HG03159 (cell line): ENCODE measurements around the gene CMYA5.

Experiments
- ATAC-seq: cut with Tn5 transposase; IDR thresholded peaks from one replicate; pipeline ENCODE4 v1.9.1; 2021; ENCODE audit warnings: mild to moderate bottlenecking, moderate library complexity; ENCODE audit not compliant: unreplicated experiment

CMYA5 gene

GRCh38 chr5:79834098-79834753 lies 144.6 kb downstream of the CMYA5 start:
- ATAC-seq: no peak

DNA sequence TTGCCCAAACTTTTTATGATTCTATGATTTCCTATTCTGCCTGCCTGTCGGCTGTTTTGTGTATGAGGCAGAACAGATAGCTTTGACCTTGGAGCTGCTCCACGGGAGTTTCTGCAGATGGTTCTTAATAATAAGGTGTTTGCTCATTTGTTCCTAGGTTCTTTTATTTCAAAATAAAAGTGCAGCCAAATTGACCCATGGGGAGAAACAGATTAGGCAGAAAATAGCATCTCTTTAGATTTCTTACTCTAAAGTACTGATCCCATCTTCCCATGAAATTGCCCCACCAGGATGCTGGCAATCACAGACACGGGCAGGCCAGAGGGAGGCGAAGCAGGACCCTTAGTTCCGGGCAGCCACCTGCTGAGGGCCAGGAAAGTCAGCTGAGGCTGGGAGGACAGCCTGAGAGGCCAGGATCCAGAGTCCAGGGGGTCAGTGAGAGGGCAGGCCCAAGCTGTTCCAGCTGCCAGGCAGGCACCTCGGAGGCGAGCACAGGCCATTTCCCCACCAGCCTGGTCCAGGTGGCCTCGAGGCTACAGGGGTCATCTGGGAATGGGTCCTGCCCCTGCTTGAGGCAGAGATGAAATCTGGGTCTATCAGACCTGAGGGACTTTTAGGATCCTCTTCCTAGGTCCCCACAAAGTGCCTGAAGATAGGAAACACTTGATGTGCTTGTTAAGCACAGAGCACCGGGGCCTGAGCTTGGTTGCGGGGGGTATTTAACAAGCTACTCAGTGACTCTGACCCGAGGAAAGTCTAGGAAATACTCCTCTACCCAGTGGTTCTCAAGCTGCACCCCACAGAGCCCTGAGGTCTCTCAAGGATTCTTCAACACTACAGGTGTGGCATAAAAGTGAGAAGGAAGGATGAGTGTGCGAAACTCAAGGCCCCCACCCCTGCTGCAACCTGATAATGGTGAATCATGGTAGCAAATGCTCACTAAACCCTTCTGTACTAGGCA lies 145.4 kb downstream of the CMYA5 start:
- no peak for ATAC-seq

DNA sequence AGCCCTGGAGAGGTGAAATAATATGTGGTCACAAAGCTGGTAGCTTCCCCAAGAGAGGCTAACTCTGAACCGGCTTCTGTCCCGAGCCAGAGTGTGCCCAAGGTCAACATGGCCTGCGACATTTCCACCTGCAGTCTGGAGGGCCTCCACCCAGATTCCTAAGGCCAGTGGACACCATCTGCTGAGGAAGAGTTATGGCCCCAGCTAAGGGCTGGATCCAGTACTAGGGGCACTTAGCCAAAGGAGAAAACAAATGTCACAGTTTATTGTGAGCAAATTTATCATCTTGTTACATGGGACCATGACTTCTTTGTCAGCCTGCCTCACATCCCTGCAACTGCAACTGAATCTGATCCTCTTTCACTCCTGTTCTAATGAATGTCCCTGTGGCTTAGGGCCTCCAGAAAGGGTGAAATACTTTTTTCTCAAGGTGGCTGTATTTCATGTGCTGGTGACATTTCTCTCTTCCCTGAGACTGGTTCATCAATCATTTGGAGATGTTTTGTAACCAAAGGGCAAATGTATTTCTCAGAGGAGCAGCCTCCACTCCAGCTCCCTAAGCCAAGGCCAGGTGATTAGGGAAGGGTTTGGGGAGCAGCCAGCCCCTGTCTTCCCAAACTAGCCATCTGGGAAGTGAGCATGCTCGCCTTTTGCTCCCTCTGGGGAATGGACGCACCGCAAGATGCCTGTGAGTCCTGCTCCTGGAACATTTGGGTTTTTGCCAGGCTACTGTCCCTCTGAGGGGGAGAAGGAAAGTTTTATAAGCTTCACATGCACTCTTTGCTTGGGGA lies 148.3 kb downstream of the CMYA5 start:
- no peak for ATAC-seq

DNA sequence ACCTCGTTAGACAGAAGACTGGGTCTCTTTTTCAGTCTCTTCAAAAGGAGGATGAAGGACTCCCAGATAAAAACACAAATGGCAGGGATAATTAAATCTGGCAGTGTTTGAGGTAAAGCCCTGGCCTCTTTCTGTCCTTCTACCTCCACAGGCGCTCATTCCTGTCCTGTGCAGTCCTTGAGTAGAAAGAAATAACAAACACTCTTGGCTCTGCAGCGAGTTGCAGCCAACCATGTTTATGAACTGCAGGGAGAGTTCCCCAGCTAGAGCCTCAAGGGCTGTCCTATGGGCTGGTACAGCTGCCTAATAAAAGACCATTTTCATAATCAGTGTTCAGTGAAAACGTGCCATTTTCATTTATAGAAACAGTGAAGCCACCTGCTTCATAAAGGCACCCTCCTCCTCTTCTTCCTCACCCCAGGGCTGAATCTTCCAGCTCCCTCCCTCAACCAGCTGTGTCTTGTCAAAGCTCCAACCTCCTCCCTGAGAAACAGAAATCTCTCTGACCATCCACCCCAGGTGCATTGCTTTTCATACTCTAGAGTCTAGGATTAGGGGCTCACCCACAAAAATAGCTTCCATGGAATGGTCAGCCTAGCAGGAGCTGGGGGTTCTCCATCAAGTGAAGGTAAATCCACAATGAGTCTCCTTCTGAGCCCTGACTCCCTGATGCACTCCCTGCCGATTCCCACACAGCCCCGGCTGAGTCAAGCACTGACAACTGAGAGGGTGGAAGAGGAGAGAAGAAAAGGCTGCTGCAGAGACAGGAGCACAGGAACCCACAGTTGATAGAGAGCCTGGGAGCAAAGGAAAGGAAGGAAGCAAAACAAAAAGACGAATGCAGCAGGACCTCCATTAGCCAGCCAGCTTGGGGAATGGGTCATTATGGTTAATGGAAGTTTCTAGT lies 150.7 kb downstream of the CMYA5 start:
- ATAC-seq: no peak

DNA sequence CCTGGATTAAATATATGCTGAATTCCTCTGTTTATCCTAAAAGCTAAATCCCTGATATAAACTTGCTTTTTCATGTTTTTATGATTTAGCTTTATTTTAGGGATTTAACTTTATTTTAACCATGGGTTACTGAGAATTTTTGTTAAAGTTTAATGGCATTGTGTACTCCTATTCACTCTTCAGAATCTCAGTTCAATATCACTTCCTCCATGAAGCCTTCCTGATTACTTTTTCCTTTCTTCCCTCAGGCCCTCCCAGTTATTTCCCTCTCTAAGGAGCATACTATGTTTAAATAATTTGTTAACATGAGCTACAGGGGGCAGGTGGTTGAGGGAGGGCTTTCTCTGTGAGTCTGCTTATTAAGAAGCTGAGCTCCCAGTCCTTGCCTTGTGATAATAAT lies 151.5 kb downstream of the CMYA5 start:
- no peak for ATAC-seq

DNA sequence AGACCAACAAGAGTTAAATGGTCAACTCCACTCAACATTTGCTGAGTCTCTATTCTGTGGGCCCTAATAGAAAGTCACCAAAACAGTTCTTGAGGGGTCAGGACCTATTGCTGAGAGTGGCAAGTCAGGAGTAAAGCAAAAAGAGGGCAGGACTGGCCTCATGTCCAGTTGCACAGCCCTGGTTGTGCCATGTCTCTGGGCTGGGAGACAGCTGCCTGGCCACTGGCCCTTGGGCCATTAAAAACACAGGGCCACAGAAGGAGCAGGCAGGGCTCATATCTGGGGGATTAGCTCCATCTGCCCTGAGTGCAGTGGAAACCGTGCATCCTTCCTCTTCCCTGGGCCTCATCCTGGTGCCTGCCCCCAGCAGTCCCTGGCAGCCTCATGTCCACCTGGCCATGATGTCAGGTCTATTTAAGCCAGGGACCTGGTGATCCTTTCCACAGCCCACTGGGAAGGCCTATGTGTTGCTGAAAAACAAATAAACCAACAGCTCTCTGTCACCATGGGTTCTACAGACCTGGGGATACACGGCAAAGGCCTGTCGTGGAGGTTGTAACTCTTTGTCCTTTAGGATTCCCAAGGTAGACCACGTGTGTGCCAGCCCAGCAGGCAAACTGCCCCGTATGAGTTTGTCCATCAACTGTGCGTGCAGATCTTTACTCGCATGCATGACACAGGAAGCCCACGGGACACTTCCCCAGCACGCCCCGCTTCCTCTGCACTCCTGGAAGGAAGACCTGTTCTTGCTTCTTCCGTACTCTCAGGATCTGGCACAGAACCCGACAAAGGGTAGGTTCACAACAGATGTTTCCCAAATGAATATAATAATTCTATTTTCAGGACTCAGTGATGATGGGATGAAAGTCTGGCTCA lies 152.6 kb downstream of the CMYA5 start:
- no peak for ATAC-seq

- no peak for ATAC-seq
These were observed 153.4 kb downstream of the CMYA5 start for GRCh38 chr5:79842991-79843390.

DNA sequence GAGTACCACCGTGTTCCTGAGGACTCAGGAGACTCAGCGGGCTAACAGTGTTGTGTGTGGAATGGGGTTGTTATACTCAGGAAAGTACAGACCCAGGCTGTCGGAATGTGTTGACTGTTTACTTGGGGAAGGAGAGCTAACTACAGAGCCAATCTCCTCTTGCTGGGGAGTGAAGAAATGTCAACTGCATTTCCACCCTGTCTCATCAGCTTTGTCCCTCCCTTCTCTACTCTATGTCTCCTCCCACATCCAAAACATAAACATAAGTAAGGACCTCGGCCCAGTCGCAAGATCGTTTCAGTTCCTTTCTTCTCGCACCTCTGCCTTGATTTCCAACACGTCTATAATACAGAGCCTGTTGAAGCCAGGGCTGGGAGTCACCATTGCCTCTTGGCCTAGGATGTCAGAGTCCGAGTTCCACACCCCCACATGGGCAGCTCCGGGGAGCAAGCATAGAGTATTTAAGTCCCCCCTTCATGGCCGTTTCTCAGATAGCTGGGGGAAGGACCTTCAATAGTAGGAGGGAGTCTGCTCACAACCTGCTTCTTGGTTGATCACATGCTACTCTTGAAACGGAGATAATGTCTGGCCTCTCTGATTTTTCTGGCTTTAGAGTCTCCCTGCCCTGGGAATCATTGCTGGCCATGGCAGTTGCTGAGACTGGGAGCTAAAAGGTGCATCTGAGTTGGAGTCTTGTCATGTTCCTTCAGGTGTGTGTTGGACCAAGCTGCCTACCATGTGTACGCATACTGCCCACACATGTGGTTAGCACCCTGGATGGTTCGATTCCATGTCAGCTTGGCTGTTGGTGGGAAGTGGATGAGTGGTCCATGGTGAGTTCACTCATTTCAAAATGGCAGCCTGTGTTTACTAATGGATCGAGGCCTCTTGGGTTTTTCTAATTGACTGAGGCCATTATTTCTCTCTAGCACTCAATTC lies 154.1 kb downstream of the CMYA5 start:
- ATAC-seq: no peak

DNA sequence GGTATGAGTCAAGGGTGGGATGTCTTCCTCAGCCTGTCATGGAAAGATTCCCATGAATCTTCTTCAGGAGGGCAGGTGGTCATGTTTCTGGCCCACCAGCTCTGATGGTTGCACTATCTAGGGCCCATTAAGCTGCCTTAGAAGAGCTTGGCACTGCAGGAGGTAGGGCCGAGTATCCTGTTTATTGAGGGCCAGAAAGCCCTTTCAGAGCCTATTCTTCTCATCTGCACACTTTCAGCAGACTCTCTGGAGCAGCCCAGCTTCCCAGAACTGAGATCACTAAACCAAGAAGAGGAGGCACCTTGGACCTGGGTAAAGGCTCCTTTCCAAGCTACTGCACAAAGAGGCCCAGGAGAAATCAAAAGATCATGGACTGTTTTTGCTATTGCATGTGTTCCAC lies 154.9 kb downstream of the CMYA5 start:
- no peak for ATAC-seq

GRCh38 chr5:79845448-79846197 lies 156.0 kb downstream of the CMYA5 start:
- no peak for ATAC-seq

- ATAC-seq: no peak
These were observed 156.5 kb downstream of the CMYA5 start for GRCh38 chr5:79846198-79846521.

DNA sequence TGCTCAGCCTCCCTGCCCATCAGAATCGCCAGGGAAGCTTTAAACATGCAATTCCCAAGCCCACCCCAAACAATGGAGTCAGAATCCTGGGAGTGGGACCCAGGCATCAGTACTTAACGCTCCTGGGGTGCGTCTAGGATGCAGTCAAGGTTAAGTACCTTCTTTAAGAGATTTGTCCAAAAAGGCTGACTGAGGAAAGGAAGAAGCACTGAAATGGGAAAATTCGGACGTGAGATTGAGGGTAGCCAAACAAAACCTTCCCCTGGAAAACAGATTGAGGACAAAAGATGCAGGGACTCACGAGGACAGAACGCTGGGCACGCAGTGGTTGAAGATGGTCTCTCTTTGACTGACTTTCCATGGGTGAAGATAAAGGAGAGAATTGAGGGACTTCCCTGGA lies 157.9 kb downstream of the CMYA5 start:
- no peak for ATAC-seq

DNA sequence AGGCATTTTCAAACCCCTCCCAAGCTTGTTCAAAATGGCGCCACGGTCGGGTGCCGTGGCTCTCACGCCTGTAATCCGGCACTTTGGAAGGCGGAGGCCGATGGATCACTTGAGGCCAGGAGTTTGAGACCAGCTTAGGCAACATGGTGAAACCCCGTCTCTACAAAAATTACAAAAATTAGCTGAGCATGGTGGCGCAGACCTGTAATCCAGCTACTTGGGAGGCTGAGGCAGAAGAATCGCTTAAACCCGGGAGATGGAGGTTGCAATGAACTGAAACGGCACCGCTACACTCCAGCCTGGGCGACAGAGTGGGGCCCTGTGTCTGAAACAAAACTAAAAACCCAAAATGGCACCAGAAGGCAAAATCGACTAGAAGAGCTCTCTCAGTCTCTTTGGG lies 159.4 kb downstream of the CMYA5 start:
- ATAC-seq: no peak
